ENCODE data around the gene PFDN1. TPM values are rescaled to one million over a fixed set of nuclear protein-coding genes. Genes with fewer than 3 reads are reported as not detected.

The PFDN1 gene
- total RNA-seq, 1 experiment from 2014 or later = 149 TPM

- DNase-seq (ENCODE audit: low read depth) = no peak
Observed at GRCh38 chr5:140329739-140330481, 27.0 kb upstream of the PFDN1 start.

GRCh38 chr5:140328036-140328764, 25.3 kb upstream of the PFDN1 start:
- DNase-seq (ENCODE audit: low read depth) = no peak

GRCh38 chr5:140327589-140327988, 24.7 kb upstream of the PFDN1 start:
- DNase-seq (ENCODE audit: low read depth) = no peak

- no peak for DNase-seq (ENCODE audit: low read depth)
Observed at GRCh38 chr5:140325486-140325885, 22.6 kb upstream of the PFDN1 start.

- no peak for DNase-seq (ENCODE audit: low read depth)
Observed at GRCh38 chr5:140324617-140325241, 21.8 kb upstream of the PFDN1 start.

- no peak for DNase-seq (ENCODE audit: low read depth)
Observed at GRCh38 chr5:140324041-140324600, 21.2 kb upstream of the PFDN1 start.

GRCh38 chr5:140322751-140323731, 20.1 kb upstream of the PFDN1 start:
- peak; percentile 98 for DNase-seq (ENCODE audit: low read depth)

- no peak for DNase-seq (ENCODE audit: low read depth)
Observed at GRCh38 chr5:140321796-140322195, 18.9 kb upstream of the PFDN1 start.

- DNase-seq (ENCODE audit: low read depth) = no peak
Observed at GRCh38 chr5:140319833-140320232, 16.9 kb upstream of the PFDN1 start.

- no peak for DNase-seq (ENCODE audit: low read depth)
Observed at GRCh38 chr5:140318792-140319191, 15.9 kb upstream of the PFDN1 start.

- DNase-seq (ENCODE audit: low read depth) = peak; percentile 91
Observed at GRCh38 chr5:140317859-140318258, 15.0 kb upstream of the PFDN1 start.

- no peak for DNase-seq (ENCODE audit: low read depth)
Observed at GRCh38 chr5:140312791-140313189, 9.9 kb upstream of the PFDN1 start.

GRCh38 chr5:140312067-140312790, 9.3 kb upstream of the PFDN1 start:
- DNase-seq (ENCODE audit: low read depth) = peak; percentile 99

- DNase-seq (ENCODE audit: low read depth) = peak; percentile 95
Observed at GRCh38 chr5:140311011-140311467, 8.1 kb upstream of the PFDN1 start.

GRCh38 chr5:140310434-140310833, 7.5 kb upstream of the PFDN1 start:
- DNase-seq (ENCODE audit: low read depth) = peak; percentile 50

- no peak for DNase-seq (ENCODE audit: low read depth)
Observed at GRCh38 chr5:140309706-140310249, 6.9 kb upstream of the PFDN1 start.

GRCh38 chr5:140305471-140305870, 2.6 kb upstream of the PFDN1 start:
- DNase-seq (ENCODE audit: low read depth) = no peak

- DNase-seq (ENCODE audit: low read depth) = no peak
Observed at GRCh38 chr5:140303966-140304365, 1.1 kb upstream of the PFDN1 start.

GRCh38 chr5:140301136-140301535, 1.8 kb downstream of the PFDN1 start:
- DNase-seq (ENCODE audit: low read depth) = no peak

GRCh38 chr5:140299056-140299455, 3.8 kb downstream of the PFDN1 start:
- DNase-seq (ENCODE audit: low read depth) = no peak
